Cortex of kidney (tissue), 1 donor: ENCODE results near the gene CPAMD8.

Experiments
- DNase-seq: peaks from one replicate; lab custom pipeline; 2025; lab: John Stamatoyannopoulos, UW

The CPAMD8 gene

GRCh38 chr19:17026706-17027534, at the start of gene CPAMD8:
Gene CPAMD8, minus strand, starts transcription at chr19:17026810. Its CDS starts 168 bp downstream, at chr19:17026642.
- DNase-seq, result no peak

GRCh38 chr19:17075864-17076542, 49.4 kb upstream of the CPAMD8 start:
- no peak for DNase-seq

GRCh38 chr19:17075035-17075863, 48.6 kb upstream of the CPAMD8 start, which contains the start of the genes HAUS8 and MYO9B:
Gene HAUS8, minus strand, starts transcription at chr19:17075452. Its CDS starts 30 bp downstream, at chr19:17075422.
Gene MYO9B, plus strand, starts transcription at chr19:17075777. Its CDS starts 25,941 bp downstream, at chr19:17101718.
- peak; percentile 68 for DNase-seq

GRCh38 chr19:17074634-17075034, 48.0 kb upstream of the CPAMD8 start:
- no peak for DNase-seq

- no peak for DNase-seq
These were observed 47.4 kb upstream of the CPAMD8 start for GRCh38 chr19:17073869-17074633.

GRCh38 chr19:17070912-17071311, 44.3 kb upstream of the CPAMD8 start:
- DNase-seq, result no peak

GRCh38 chr19:17070421-17070820, 43.8 kb upstream of the CPAMD8 start:
- no peak for DNase-seq

- no peak for DNase-seq
These were observed 42.6 kb upstream of the CPAMD8 start for GRCh38 chr19:17069193-17069592.

GRCh38 chr19:17063428-17063827, 36.8 kb upstream of the CPAMD8 start:
- DNase-seq, result no peak

GRCh38 chr19:17061691-17062090, 35.1 kb upstream of the CPAMD8 start:
- DNase-seq, result no peak

- DNase-seq, result no peak
These were observed 34.6 kb upstream of the CPAMD8 start for GRCh38 chr19:17061205-17061604.

- DNase-seq, result no peak
These were observed 34.2 kb upstream of the CPAMD8 start for GRCh38 chr19:17060802-17061201.

- DNase-seq, result no peak
These were observed 31.6 kb upstream of the CPAMD8 start for GRCh38 chr19:17058236-17058635.

GRCh38 chr19:17055636-17056035, 29.0 kb upstream of the CPAMD8 start:
- DNase-seq, result no peak

- no peak for DNase-seq
These were observed 28.1 kb upstream of the CPAMD8 start for GRCh38 chr19:17054746-17055145.

- no peak for DNase-seq
These were observed 25.8 kb upstream of the CPAMD8 start for GRCh38 chr19:17052439-17052838.

GRCh38 chr19:17049711-17050280, 23.2 kb upstream of the CPAMD8 start:
- no peak for DNase-seq

GRCh38 chr19:17048885-17049453, 22.4 kb upstream of the CPAMD8 start:
- no peak for DNase-seq

GRCh38 chr19:17045907-17046502, 19.4 kb upstream of the CPAMD8 start:
- no peak for DNase-seq

- DNase-seq, result no peak
These were observed 17.1 kb upstream of the CPAMD8 start for GRCh38 chr19:17043744-17044143.
